GM23248 (cell line): ENCODE measurements around the gene SOX12. TPM values are rescaled to one million over a fixed set of nuclear protein-coding genes. Genes with fewer than 3 reads are reported as not detected.

ENCODE experiments used
- DNase-seq: peaks from one replicate; pipeline ENCODE4 v3.0.0-alpha.2; 2015
- H2AFZ ChIP-seq: fragments of 200-600 bp; sonication (generic); 2 replicates; pipeline ENCODE4 v1.6.1; 2016; ENCODE audit warnings: antibody characterized with exemption
- H3F3A ChIP-seq: fragments of 200-600 bp; sonication (generic); 2 replicates; pipeline ENCODE4 v1.6.1; 2016; ENCODE audit warnings: mild to moderate bottlenecking, antibody characterized with exemption, mixed run types; ENCODE audit not compliant: insufficient read depth
- H3K27ac ChIP-seq: fragments of 200-600 bp; sonication (generic); 2 replicates; pipeline ENCODE4 v1.5.1; 2016; ENCODE audit warnings: mild to moderate bottlenecking
- H3K27me3 ChIP-seq: fragments of 200-600 bp; sonication (generic); replicated peaks from 2 replicates; pipeline ENCODE4 v1.6.1; 2016; ENCODE audit warnings: mild to moderate bottlenecking; ENCODE audit not compliant: insufficient read depth
- H3K36me3 ChIP-seq: fragments of 200-600 bp; sonication (generic); 2 replicates; pipeline ENCODE4 v1.6.1; 2016; ENCODE audit warnings: low read depth, mild to moderate bottlenecking
- H3K4me1 ChIP-seq: fragments of 200-600 bp; sonication (generic); 2 replicates; pipeline ENCODE4 v1.6.1; 2016; ENCODE audit warnings: mild to moderate bottlenecking; ENCODE audit not compliant: insufficient read depth
- H3K4me2 ChIP-seq: fragments of 200-600 bp; sonication (generic); one replicate; pipeline ENCODE4 v1.6.1; 2016; ENCODE audit warnings: mild to moderate bottlenecking; ENCODE audit not compliant: unreplicated experiment
- H3K4me3 ChIP-seq: fragments of 200-600 bp; sonication (generic); 2 replicates; pipeline ENCODE4 v1.5.1; 2016; ENCODE audit warnings: mild to moderate bottlenecking
- H3K79me2 ChIP-seq: fragments of 200-600 bp; sonication (generic); 2 replicates; pipeline ENCODE4 v1.6.1; 2016; ENCODE audit warnings: mild to moderate bottlenecking; ENCODE audit not compliant: insufficient read depth
- H3K9ac ChIP-seq: fragments of 200-600 bp; sonication (generic); 2 replicates; pipeline ENCODE4 v1.6.1; 2016; ENCODE audit warnings: mild to moderate bottlenecking
- H3K9me2 ChIP-seq: fragments of 200-600 bp; sonication (generic); 2 replicates; pipeline ENCODE4 v1.6.1; 2016; ENCODE audit warnings: mixed run types, mild to moderate bottlenecking, moderate library complexity; ENCODE audit not compliant: insufficient read depth
- H3K9me3 ChIP-seq: fragments of 200-600 bp; sonication (generic); one replicate; pipeline ENCODE4 v1.6.1; 2017; ENCODE audit warnings: low read depth
- H4K20me1 ChIP-seq: fragments of 200-600 bp; sonication (generic); 2 replicates; pipeline ENCODE4 v1.6.0; 2016; ENCODE audit not compliant: insufficient read depth
- EZH2 ChIP-seq: fragments of 200-600 bp; sonication (generic); IDR thresholded peaks from 2 replicates; pipeline ENCODE4 v1.6.1; 2018; ENCODE audit warnings: antibody characterized with exemption, mild to moderate bottlenecking; ENCODE audit not compliant: insufficient read depth, poor library complexity, severe bottlenecking
- EZH2phosphoT487 ChIP-seq: fragments of 200-600 bp; sonication (generic); IDR thresholded peaks from 2 replicates; pipeline ENCODE4 v1.6.1; 2018; ENCODE audit warnings: antibody characterized with exemption, moderate library complexity, mild to moderate bottlenecking, low read depth; ENCODE audit not compliant: insufficient read depth
- WGBS, 2 experiments: methylation state at CpG; one replicate each; pipeline ENCODE4 v1.1.6; 2015 to 2017; ENCODE audit warnings: low lambda C conversion rate in 2 of 2, low coverage in 1 of 2; ENCODE audit errors: missing lambda C conversion rate in 2 of 2; 5-methylcytosine and 5-hydroxymethylcytosine counted together
- in situ Hi-C: fragments of 300-500 bp; cut with MboI; formaldehyde crosslinking; loops from 2 replicates; pipeline ENCODE4 v1.15.0; 2020
- polyA plus RNA-seq: library from polyadenylated mRNA; unstranded; fragments of >200 nt; fragmentation: Nextera tagmentation; extraction: Ambion mirVana; gene quantifications from 2 replicates; pipeline ENCODE4 v1.2.1, GENCODE V29; 2016
- total RNA-seq: library from RNA; depleted of rRNA; stranded (reverse); fragments of >200 nt; shearing (Covaris generic); gene quantifications from 2 replicates; pipeline ENCODE4 v1.2.3, GENCODE V29; 2014; rRNA removed

Gene SOX12
- total and polyA plus RNA-seq, 2 experiments from 2014 or later: 2.1 to 7.5 TPM

DNA sequence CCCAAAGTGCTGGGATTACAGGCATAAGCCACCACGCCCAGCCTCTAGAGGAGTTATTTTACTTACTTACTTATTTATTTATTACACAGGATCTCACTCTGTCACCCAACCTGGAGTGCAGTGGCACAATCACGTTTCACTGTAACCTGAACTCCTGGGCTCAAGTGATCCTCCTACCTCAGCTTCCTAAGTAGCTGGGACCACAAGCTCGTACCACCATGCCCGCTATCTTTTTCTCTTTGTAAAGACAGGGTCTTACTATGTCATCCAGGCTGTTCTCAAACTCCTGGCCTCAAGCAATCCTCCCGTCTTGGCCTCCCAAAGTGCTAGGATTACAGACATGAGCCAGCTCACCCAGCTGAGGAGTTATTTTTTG is 53.6 kb downstream of the SOX12 start:
- H3K27me3 ChIP-seq: no peaks in the 10 kb centered on the region
- H3K4me3 ChIP-seq: no peak overlapping the region
- no peaks in the 10 kb centered on the region for H3K36me3 ChIP-seq
- 55 to 58% methylated on average over 5 of the region's 5 CpGs for WGBS, 2 experiments
- H3K27ac ChIP-seq: no peak overlapping the region
- in situ Hi-C loops: no loop called here
- peaks cover 17% of the 10 kb centered on the region for H3F3A ChIP-seq
- no peak overlapping the region for H3K4me2 ChIP-seq
- no peak overlapping the region for H2AFZ ChIP-seq
- peaks cover under 1% of the 10 kb centered on the region; the same call in 1 of the 2 replicates for H4K20me1 ChIP-seq
- no peak for DNase-seq
- no peaks in the 10 kb centered on the region for H3K4me1 ChIP-seq
- TF ChIP-seq EZH2 (no peak), EZH2phosphoT487 (no peak)
- no peaks in the 10 kb centered on the region for H3K9me2 ChIP-seq
- H3K79me2 ChIP-seq: peaks cover 24% of the 10 kb centered on the region
- H3K9ac ChIP-seq: no peak overlapping the region
- no peaks in the 10 kb centered on the region for H3K9me3 ChIP-seq

Other genes with a start within 250 kb of the SOX12 start
- gene DEFB125, start 237.9 kb upstream of the SOX12 start, total RNA-seq: not detected in 2 replicates
- not detected in 2 replicates for gene DEFB125, start 237.9 kb upstream of the SOX12 start, polyA plus RNA-seq
- not detected in 2 replicates for gene DEFB126, start 183.0 kb upstream of the SOX12 start, total RNA-seq
- not detected in 2 replicates for gene DEFB126, start 183.0 kb upstream of the SOX12 start, polyA plus RNA-seq
- not detected in 2 replicates for gene DEFB127, start 168.1 kb upstream of the SOX12 start, total RNA-seq
- not detected in 2 replicates for gene DEFB127, start 168.1 kb upstream of the SOX12 start, polyA plus RNA-seq
- gene DEFB128, start 135.8 kb upstream of the SOX12 start, total RNA-seq: not detected in 2 replicates
- not detected in 2 replicates for gene DEFB128, start 135.8 kb upstream of the SOX12 start, polyA plus RNA-seq
- gene DEFB129, start 98.3 kb upstream of the SOX12 start, total RNA-seq: not detected in 2 replicates
- not detected in 2 replicates for gene DEFB129, start 98.3 kb upstream of the SOX12 start, polyA plus RNA-seq
- not detected in 2 replicates for gene DEFB132, start 67.8 kb upstream of the SOX12 start, total RNA-seq
- gene DEFB132, start 67.8 kb upstream of the SOX12 start, polyA plus RNA-seq: not detected in 2 replicates
- gene C20orf96, start 34.8 kb upstream of the SOX12 start, total RNA-seq: 0.32 TPM in 1 of 2 replicates, not detected in the other
- gene C20orf96, start 34.8 kb upstream of the SOX12 start, polyA plus RNA-seq: 4.0 and 4.5 TPM in 2 replicates
- gene ZCCHC3, start 28.0 kb upstream of the SOX12 start, total RNA-seq: 13.8 and 14.8 TPM in 2 replicates
- 4.1 and 5.3 TPM in 2 replicates for gene ZCCHC3, start 28.0 kb upstream of the SOX12 start, polyA plus RNA-seq
- gene NRSN2, start 21.6 kb downstream of the SOX12 start, total RNA-seq: 58.8 and 76.8 TPM in 2 replicates
- gene NRSN2, start 21.6 kb downstream of the SOX12 start, polyA plus RNA-seq: 76.7 and 78.2 TPM in 2 replicates
- gene TRIB3, start 55.2 kb downstream of the SOX12 start, total RNA-seq: 88.5 and 99.2 TPM in 2 replicates
- gene TRIB3, start 55.2 kb downstream of the SOX12 start, polyA plus RNA-seq: 63.0 and 66.1 TPM in 2 replicates
- 104 and 129 TPM in 2 replicates for gene RBCK1, start 82.7 kb downstream of the SOX12 start, total RNA-seq
- 72.3 and 79.9 TPM in 2 replicates for gene RBCK1, start 82.7 kb downstream of the SOX12 start, polyA plus RNA-seq
- 43.3 and 51.4 TPM in 2 replicates for gene TBC1D20, start 137.0 kb downstream of the SOX12 start, total RNA-seq
- gene TBC1D20, start 137.0 kb downstream of the SOX12 start, polyA plus RNA-seq: 31.0 and 33.0 TPM in 2 replicates
- 98.8 and 110 TPM in 2 replicates for gene CSNK2A1, start 218.2 kb downstream of the SOX12 start, total RNA-seq
- 69.0 and 74.4 TPM in 2 replicates for gene CSNK2A1, start 218.2 kb downstream of the SOX12 start, polyA plus RNA-seq